Left ventricle myocardium superior (tissue), 1 donor: ENCODE data around the gene GDAP2. TPM values are rescaled to one million over a fixed set of nuclear protein-coding genes. Genes with fewer than 3 reads are reported as not detected.

Experiments
- ATAC-seq: fragments of 200-7000 bp; cut with Tn5 transposase; one replicate; pipeline ENCODE4 v1.9.1; 2020; ENCODE audit warnings: mild to moderate bottlenecking, moderate library complexity
- DNase-seq: peaks from one replicate; pipeline ENCODE4 v3.0.0-alpha.2; 2020
- intact Hi-C: fragments of 100-400 bp; cut with micrococcal nuclease; formaldehyde crosslinking; loops from one replicate; pipeline ENCODE4 v1.11.0; 2022
- total RNA-seq: library from RNA; stranded (reverse); fragmentation: NEBNext Ultra II Directional; extraction: Animal tissue kit (Norgen Biotek cat#: 25700); gene quantifications from one replicate; pipeline ENCODE4 v1.2.1, GENCODE V29; 2021
- donor health status: DM: no; HTN: yes; CAD: no; lungs with severe emphysema.

Gene GDAP2
- total RNA-seq, 1 donor from 2014 or later: 13.7 TPM

DNA sequence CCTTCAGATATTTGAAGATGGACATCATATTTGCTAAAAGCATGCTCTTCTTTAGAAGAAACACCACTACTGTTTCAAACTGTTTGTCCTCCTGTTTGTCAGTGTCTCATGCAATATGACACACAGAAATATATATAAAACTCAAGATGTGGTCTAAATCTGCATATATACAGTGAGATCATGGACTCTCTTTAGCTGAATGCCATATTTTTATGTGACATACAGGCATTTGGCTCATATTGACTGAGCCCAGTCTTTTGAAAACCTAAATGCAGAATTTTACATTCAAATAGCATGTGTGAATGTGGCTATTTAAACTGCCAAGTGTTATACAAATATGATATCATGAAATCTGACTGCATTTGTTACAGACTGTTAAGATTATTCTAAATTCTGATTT is 18.4 kb downstream of the GDAP2 start:
- ATAC-seq (no peak), DNase-seq (no peak)
- intact Hi-C loops: no loop called here

DNA sequence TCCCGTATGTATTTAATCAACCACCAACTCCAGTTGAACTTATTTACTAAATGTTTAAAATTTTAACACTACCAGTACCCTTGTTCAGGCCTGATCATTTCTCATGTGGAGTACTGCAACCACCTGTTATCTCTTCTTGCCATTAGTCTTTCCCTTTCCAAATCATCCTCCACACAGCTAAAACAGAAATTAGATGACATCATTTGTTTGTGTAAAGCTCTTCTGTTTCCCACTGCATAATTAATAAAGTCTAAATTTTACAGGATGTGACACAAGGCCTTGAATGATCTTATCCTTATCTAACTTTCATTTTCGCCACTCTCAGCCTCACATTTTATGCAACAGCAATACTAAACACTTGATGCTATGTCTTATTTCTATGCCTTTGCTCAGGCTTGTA is 24.4 kb downstream of the GDAP2 start:
- intact Hi-C loops: no loop called here
- ATAC-seq: no peak
- no peak for DNase-seq

DNA sequence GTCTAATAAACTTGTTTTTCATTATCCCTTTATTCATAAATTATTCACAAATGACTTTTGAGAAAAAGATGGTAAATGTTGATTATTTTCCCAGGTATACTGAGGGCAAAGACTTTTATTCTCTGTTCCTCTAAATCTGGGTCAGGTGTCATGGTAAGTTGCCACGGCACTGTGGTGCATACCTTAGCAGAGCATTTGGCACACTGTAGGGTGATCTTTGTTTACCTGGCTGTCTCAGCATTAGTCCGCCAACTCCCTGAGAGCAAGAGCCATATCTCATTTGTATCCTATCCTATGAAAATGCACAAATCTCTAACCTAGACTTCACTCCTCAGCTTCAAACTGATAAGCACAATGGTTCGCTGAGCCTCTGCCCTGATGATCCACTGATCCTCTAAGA is 24.9 kb downstream of the GDAP2 start:
- intact Hi-C loops: no loop called here
- ATAC-seq: no peak

DNA sequence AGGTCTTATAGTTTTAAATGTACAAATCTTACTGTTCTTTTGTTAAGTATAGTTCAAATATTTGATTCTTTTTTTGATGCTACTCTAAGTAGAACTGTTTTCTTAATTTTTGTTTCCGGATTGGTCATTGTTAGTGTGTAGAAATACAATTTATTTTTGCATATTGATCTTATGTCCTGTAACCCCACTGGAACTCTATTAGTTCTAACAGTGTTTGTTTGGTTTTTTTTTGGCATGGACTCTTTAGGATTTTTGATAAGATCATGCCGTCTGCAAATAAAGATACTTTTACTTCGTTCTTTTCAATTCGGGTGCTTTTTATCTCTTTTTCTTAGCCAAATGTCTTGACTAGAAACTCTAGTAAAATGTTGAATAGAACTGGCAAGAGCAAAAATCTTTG is 26.5 kb downstream of the GDAP2 start:
- ATAC-seq (no peak), DNase-seq (no peak)
- intact Hi-C loops: no loop called here

More for the DNA sequence above, 24.9 kb downstream of the GDAP2 start:
- DNase-seq: no peak

DNA sequence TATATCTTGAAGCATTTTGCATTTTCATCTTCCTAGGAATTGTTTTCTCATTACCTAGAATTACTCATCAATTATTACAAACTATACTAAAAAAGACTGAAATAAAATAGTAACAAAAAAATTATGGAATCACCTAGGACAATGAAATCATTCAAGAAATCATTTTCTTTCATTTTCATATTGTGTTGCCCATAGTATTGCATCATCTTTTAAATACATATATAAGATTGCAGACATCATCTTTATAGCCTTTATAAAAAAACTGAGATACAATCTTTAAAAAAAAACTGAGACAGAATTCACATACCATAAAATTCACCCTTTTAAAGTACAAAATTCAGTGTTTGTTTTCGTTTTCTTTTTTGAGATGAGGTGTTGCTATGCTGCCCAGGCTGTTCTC is 29.6 kb downstream of the GDAP2 start:
- intact Hi-C loops: loop anchor here (10.0 kb wide), 2 partner anchors 145 to 365 kb away; no protein-coding TSS in a partner anchor

DNA sequence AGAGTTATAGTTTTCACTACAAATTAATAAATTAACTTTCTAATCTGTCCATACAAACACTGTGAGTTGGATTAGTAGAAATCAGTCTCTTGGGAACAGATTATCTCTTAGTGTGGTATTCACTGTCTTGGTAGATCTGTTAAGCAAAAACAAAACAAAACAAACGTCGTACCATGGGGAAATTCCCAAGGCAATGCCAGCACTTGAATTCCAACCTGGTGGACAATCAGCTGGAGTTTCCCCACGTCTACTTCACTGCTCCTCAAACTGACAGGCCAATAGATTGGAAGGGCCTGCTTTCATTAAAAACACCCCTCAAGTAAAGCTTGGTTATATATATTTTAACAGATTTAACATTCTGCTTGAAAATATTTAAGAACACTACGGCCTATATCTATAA is 31.9 kb downstream of the GDAP2 start:
- intact Hi-C loops: loop anchor here (10.0 kb wide), 2 partner anchors 143 to 363 kb away; no protein-coding TSS in a partner anchor
- no peak for ATAC-seq
- no peak for DNase-seq

More for the DNA sequence above, 29.6 kb downstream of the GDAP2 start:
- DNase-seq (no peak), ATAC-seq (no peak)

DNA sequence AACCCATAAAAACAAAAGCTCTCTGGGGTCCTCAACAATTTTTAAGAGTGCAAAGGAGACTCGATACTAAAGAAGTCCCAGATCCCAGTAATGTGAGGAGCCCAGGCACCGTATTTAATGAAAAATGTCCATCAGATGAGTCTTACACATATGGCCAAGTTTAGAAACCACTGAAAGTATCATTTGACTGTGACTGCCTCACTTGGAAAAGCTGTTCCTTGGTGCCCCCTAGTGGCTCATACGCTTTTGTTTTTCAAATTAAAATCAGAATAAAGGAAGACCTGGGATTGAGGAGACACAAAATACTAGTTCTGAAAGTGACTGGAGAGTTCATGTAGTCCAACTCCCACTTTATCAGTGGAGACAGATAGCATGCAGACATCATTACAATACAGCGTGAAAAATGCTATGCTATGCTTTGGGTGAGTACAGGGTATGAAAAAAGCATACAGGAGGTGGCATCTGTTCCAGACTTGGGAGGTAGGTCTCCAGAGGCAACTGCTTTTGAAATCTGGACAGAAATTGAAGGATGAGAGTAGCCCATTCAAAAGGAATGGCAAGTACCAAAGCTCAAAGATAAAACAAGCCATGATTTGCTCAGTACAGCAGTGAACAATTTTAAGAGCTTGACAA is 33.8 kb downstream of the GDAP2 start:
- intact Hi-C loops: loop anchor here (10.0 kb wide), 2 partner anchors 141 to 361 kb away; no protein-coding TSS in a partner anchor
- DNase-seq (no peak), ATAC-seq (no peak)

DNA sequence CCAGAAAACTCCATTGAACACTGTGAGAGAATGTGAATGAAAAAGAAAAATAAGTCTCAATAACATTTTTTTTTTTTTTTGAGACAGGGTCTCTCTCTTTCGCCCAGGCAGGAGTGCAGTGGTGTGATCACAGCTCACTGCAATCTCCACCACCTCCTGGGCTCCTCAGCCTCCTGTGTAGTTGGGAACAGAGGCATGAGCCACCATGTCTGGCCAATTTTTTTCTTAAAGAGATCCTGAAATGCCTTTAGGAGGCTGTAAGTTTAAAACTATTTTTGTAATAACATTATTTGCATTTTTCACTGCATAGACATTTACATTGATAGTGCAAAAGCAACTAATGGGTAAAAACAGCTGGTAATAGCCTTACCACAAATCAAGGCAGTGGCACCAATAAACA is 35.3 kb downstream of the GDAP2 start:
- ATAC-seq: no peak
- intact Hi-C loops: loop anchor here (10.0 kb wide), 2 partner anchors 139 to 359 kb away; no protein-coding TSS in a partner anchor
- DNase-seq: no peak

DNA sequence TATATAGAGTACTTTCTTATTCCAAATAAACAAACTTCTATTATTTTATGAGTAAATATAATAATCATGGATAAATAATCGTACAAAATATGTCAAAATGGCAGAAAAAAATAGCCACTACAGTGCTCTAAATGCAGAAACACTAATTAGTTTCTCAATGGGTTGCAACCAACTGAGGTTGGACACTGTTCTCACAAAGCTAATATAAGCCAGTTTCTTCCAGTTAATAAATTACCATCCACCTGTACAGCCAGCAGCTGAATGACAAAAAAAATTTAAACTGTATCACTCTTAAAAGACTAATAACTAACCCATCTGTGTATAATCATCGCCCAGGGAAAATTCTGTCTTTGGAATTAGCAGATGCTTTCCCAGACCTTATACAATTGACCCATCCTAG is 36.9 kb downstream of the GDAP2 start:
- intact Hi-C loops: loop anchor here (10.0 kb wide), 2 partner anchors 138 to 358 kb away; no protein-coding TSS in a partner anchor
- ATAC-seq: no peak
- DNase-seq: no peak

DNA sequence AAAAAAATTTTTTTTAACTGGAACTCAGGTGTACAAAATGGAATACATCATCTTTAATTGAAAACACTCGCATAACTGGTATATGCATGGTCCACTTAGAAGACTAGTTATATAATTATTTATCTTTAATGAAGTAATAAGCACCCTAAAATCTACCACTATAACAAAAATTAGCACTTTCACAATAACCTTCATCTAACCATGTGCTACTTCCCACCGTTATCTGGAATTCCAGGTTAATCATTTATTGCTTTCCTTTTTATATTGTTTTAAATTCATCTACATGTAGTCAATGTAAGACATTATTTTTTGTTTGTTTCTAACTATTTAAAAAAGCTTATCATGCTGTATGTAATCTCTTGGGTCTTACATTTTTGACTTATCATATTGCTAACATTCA is 39.0 kb downstream of the GDAP2 start:
- intact Hi-C loops: loop anchor here (10.0 kb wide), 2 partner anchors 136 to 356 kb away; no protein-coding TSS in a partner anchor
- DNase-seq: no peak
- no peak for ATAC-seq

DNA sequence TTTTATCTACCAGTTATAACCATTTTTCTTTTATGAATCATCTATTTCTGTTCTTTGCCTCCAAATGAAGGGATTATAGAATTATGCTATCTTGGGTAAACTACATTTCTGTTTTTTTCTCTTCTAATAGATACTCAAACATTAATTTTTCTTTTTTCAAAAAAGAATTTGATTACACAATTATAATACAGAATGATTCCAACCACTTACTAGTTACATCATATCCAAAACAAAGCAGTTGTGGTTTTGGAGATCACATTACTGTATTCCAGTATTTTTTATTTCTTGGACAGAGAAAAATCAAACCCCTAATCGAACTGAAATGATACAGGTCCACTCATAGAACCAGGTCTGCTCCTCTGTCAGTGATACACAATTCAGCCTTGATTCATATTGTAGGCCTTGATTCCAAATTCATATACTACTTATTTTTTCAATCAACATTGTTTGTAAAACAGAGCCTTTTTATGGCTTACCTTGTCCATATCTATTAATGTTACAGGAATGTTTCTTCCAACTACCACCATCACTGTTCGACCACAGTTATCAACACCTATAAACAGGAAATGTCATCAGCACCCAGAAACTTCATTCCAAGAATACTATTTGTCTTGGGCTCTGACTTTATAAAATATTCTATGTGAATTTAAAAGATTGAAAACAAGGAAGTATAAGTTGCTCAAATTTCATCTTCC is 43.2 kb downstream of the GDAP2 start:
- intact Hi-C loops: no loop called here
- ATAC-seq (no peak), DNase-seq (no peak)

DNA sequence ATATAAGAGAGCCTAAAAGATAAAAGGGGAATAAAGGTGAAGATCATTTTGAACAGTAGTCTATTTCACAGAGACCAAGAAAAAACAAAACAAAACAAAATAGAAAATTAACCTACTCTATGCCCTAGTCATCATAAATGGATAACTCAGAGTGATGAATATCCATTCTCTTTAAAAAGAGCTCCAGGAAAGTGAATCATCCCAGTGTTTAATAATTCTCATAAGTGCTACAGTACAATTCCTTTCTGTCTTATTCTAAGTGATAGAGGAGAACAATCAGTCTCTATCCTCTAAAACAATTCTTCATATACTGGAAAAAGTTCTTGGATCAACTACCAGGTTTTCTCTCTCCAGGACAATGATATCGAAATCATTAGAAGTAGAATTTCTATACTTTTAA is 45.8 kb downstream of the GDAP2 start:
- intact Hi-C loops: no loop called here
- ATAC-seq: no peak
- DNase-seq: no peak

DNA sequence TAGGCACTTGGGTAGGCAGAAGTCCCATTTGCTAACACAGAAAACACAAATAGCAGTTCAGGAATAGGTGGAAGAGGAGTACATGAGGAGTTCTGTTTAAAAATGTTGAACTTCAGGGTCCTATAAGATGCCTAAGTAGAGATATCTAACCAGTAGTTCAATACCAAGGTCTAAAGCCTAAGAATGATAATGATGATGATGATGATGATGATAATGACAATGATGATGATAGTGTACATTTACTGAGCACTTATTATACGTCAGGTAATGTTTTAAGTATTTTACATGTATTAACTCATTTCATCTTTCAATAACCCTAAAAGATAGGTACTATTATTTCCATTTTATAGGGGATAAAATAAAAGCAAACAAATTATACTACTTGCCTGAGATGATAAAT is 50.1 kb downstream of the GDAP2 start:
- no peak for ATAC-seq
- DNase-seq: no peak
- intact Hi-C loops: no loop called here

DNA sequence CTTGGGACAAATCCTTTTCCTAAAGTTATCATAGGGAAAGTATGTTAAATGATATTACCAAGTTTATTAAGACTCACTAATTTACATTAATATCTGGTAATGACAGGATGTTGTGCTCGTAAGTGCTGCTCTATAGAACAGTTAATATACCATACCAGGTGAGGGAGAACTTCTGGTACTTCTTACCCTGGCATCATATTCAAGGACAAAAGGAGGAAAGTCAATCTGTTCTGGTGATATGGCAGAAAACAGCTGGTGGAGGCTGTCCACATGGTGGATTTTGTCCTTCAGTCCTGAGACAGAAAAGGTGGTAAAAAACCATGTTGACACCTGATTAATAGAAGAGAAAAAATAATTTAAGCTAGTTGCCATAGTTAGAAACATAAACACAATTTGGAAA is 51.6 kb downstream of the GDAP2 start:
- ATAC-seq (no peak), DNase-seq (no peak)
- intact Hi-C loops: no loop called here

DNA sequence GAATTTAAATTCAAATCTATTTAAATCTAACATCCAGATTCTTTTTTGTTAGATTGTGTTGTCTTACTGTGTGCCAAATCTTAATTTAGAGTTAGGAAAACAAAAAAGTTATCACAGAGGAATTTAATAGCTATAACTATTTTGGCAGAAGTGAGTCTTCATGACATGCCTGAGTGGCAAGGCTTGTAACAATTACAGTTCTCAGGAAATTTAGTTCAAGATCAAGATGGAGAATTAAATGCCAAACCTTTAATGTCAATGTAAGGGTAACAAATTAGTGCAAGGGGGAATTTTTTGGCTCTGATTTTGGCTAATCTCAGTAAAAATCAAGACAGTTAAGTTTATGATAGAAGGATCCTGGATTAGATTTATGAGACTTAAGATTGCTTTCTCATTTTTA is 58.4 kb downstream of the GDAP2 start:
- intact Hi-C loops: no loop called here
- no peak for DNase-seq
- no peak for ATAC-seq

DNA sequence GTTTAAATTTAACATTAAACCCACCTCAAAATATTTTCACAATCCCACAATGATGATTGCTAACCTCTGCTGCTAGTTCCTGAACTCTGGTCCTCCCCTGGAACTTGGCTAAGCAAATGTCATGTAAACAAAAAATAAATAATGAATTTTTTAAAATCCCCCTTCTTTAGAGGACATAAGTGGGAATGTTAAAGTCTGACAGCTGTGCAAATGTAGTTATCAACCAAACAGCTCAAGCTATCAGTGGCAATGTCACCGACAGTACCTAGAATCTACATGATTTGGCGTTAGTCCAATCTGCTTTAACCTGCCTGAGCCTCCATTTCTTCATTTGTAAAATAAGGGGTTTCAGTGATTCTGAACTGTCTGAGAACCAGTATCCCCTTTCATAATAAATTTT is 67.7 kb downstream of the GDAP2 start:
- DNase-seq (no peak), ATAC-seq (no peak)
- intact Hi-C loops: no loop called here

DNA sequence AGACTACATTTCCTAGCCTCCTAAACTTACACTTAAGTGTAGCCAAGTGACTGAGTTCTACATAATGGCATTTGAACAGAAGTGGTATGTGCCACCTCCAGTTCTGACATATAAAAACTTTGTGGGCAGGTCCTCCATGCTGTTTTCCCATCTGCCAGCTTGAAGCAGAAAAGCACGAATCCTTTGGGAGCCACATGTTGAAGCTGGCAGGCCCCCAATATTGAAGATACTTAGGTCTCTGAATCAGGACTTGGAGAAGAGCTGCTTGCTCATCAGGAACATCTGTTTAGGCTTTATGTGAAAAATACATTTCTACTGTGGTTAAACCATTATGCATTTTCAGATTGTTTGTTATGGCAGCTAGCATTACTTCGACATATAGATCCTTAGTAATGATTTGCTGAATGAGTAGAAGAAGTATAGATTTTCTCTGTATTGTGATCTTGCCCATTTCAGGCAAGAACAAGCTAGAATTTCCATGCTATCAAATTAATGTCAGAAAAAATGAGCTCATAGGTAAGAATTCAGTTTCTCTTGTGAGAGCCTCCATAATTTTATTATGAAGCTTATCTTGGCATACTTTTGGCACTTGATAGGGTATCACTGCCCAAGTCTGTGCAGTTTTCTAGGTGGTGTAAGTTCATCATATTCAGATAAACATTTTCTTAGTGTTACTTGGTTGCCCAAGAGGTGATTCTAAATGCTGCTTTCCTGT is 68.4 kb downstream of the GDAP2 start:
- intact Hi-C loops: no loop called here
- ATAC-seq (no peak), DNase-seq (no peak)

DNA sequence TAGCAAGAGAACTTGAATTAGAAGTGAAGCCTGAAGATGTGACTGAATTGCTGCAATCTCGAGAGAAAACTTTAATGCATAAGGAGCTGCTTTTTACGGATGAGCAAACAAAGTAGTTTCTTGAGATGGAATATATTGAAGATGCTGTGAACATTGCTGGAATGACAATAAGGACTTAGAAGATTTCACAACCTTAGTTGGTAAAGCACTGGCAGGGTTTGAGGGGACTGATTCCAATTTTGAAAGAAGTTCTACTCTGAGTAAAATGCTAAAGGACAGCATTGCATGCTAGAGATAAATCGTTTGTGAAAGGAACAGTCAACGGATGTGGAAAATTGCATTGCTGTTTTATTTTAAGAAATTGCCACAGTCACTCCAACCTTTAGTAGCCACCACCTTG is 69.5 kb downstream of the GDAP2 start:
- intact Hi-C loops: no loop called here
- ATAC-seq: no peak
- DNase-seq: no peak

DNA sequence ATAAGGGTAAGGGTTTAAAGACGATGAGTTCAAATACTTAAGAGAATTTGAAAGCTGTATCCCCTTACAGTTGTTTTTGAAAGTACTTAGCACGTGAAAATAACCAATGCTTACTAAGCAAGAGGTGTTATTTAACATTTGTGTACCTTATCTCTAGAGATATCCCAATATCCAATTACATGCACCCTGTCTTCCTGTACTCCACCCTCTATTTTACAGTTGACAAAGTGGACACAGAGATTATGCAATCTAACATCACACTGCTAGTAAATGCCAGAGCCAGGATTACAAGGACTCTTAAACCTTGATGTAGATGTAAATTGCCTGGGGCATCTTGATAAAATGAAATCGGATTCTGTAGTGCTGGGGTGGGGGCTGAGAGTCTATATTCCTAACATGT is 72.0 kb downstream of the GDAP2 start:
- ATAC-seq (no peak), DNase-seq (no peak)

DNA sequence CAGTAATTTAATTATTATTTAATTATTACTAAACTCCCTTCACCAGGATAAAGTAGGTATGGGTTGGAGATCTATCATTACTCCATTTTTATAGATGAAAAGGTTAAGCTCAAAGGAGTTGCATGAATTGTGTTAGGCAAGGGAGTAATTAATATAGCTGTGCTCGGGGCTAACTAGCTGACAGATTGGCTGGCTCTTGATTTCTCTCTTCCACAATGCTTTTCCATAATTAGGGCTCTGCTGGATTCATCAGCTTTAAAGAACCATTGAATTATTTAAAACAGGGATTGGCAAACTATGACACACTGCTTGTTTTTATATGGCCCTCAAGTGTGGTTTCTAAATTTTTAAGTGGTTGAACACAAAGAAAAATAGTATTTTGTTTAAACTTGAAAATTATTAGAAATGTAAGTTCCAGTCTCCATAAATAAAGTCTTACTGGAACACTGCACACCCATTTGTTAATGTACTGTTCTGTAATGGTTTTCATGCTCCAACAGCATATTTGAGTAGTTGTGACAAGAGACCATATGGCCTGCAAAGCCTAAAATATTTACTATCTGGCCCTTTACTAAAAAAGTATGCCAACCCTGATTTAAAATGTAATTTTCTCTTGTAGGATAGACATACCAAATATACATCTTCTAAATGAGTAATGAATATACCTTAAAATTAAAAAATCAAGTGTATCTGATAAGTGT is 76.4 kb downstream of the GDAP2 start:
- ATAC-seq (no peak), DNase-seq (no peak)

More for the DNA sequence above, 72.0 kb downstream of the GDAP2 start:
- intact Hi-C loops: no loop called here

More for the DNA sequence above, 76.4 kb downstream of the GDAP2 start:
- intact Hi-C loops: no loop called here
